CD14-positive monocyte (primary cell): ENCODE measurements around the gene RTL1. TPM values are rescaled to one million over a fixed set of nuclear protein-coding genes. Genes with fewer than 3 reads are reported as not detected.

Experiments
- DNase-seq, 3 donors: peaks; one replicate each; pipeline ENCODE4 v3.0.0-alpha.2; 2011 to 2022
- H2AFZ ChIP-seq: 2 replicates; pipeline ENCODE4 v1.6.0; 2012; ENCODE audit warnings: mild to moderate bottlenecking, low read depth, low read length, inconsistent platforms; ENCODE audit not compliant: insufficient read depth, poor library complexity, severe bottlenecking
- H3K27ac ChIP-seq, 2 donors: 1 replicate in 1 of 2; 2 replicates in 1 of 2; pipeline ENCODE4 v1.5.1; 2012 to 2013; ENCODE audit warnings: low read length in 2 of 2, control low read depth in 1 of 2, inconsistent platforms in 1 of 2, low read depth in 1 of 2, mild to moderate bottlenecking in 1 of 2
- H3K27me3 ChIP-seq, 2 donors: one replicate each; pipeline versions ENCODE4 v1.6.0 to v1.6.1; 2011 to 2013; ENCODE audit warnings: low read length in 2 of 2; ENCODE audit not compliant: control insufficient read depth in 2 of 2, insufficient read depth in 2 of 2
- H3K36me3 ChIP-seq, 2 donors: replicated peaks in 1 of 2; 1 replicate in 1 of 2; 2 replicates in 1 of 2; pipeline versions ENCODE4 v1.5.1 to v1.6.1; 2012 to 2013; ENCODE audit warnings: low read length in 2 of 2, control low read depth in 1 of 2, inconsistent platforms in 1 of 2, mild to moderate bottlenecking in 1 of 2; ENCODE audit not compliant: insufficient read depth in 2 of 2, control insufficient read depth in 1 of 2
- H3K4me1 ChIP-seq, 2 donors: 1 replicate in 1 of 2; 2 replicates in 1 of 2; pipeline versions ENCODE4 v1.5.1 to v1.6.1; 2012 to 2013; ENCODE audit warnings: low read length in 2 of 2, control low read depth in 1 of 2, inconsistent platforms in 1 of 2, mild to moderate bottlenecking in 1 of 2, moderate library complexity in 1 of 2; ENCODE audit not compliant: insufficient read depth in 2 of 2, control insufficient read depth in 1 of 2
- H3K4me2 ChIP-seq: replicated peaks from 2 replicates; pipeline ENCODE3; 2012; ENCODE audit warnings: low read length, moderate library complexity, mild to moderate bottlenecking; ENCODE audit not compliant: poor library complexity, severe bottlenecking; ENCODE audit errors: extremely low read depth
- H3K4me3 ChIP-seq, 3 experiments: fragments of 200-600 bp in 1 of 3; sonication (generic) in 1 of 3; replicated peaks in 1 of 3; 1 replicate in 2 of 3; 2 replicates in 1 of 3; pipeline ENCODE4 v1.5.1; 2011 to 2013; ENCODE audit warnings: low read length in 3 of 3, mild to moderate bottlenecking in 3 of 3, control low read depth in 2 of 3, low read depth in 2 of 3, inconsistent platforms in 1 of 3, moderate library complexity in 1 of 3
- H3K79me2 ChIP-seq: 2 replicates; pipeline ENCODE4 v1.6.0; 2012; ENCODE audit warnings: mild to moderate bottlenecking, control low read depth, inconsistent platforms, low read length, moderate library complexity; ENCODE audit not compliant: insufficient read depth
- H3K9ac ChIP-seq: 2 replicates; pipeline ENCODE4 v1.6.0; 2017; ENCODE audit warnings: low read length, mild to moderate bottlenecking; ENCODE audit not compliant: insufficient read depth, poor library complexity, severe bottlenecking
- H3K9me3 ChIP-seq, 2 donors: replicated peaks in 1 of 2; 1 replicate in 1 of 2; 2 replicates in 1 of 2; pipeline versions ENCODE4 v1.5.1 to v1.6.1; 2012 to 2013; ENCODE audit warnings: low read length in 2 of 2, control low read depth in 1 of 2; ENCODE audit not compliant: control insufficient read depth in 1 of 2, insufficient read depth in 1 of 2
- H4K20me1 ChIP-seq: 2 replicates; pipeline ENCODE4 v1.6.0; 2012; ENCODE audit warnings: mild to moderate bottlenecking, low read length, control low read depth, moderate library complexity; ENCODE audit not compliant: insufficient read depth
- H3K27ac Mint-ChIP-seq, 7 donors: one replicate each; pipeline ENCODE4 v1.8.0; 2020; ENCODE audit warnings: mild to moderate bottlenecking in 7 of 7, mixed read lengths in 7 of 7, moderate library complexity in 6 of 7, inconsistent platforms in 2 of 7
- H3K27me3 Mint-ChIP-seq, 3 donors: one replicate each; pipeline ENCODE4 v1.8.0; 2021 to 2022; ENCODE audit warnings: low read depth in 3 of 3, mild to moderate bottlenecking in 3 of 3, mixed read lengths in 3 of 3, moderate library complexity in 3 of 3, inconsistent platforms in 1 of 3
- H3K36me3 Mint-ChIP-seq, 2 donors: one replicate each; pipeline ENCODE4 v1.8.0; 2020; ENCODE audit warnings: mixed read lengths in 2 of 2, inconsistent platforms in 1 of 2, mild to moderate bottlenecking in 1 of 2
- H3K4me1 Mint-ChIP-seq: one replicate; pipeline ENCODE4 v1.8.0; 2020; ENCODE audit warnings: mild to moderate bottlenecking, mixed read lengths
- H3K4me3 Mint-ChIP-seq, 2 donors: one replicate each; pipeline ENCODE4 v1.8.0; 2020; ENCODE audit warnings: mild to moderate bottlenecking in 2 of 2, mixed read lengths in 2 of 2, moderate library complexity in 1 of 2
- H3K9me3 Mint-ChIP-seq, 7 donors: one replicate each; pipeline ENCODE4 v1.8.0; 2020 to 2022; ENCODE audit warnings: mixed read lengths in 7 of 7, mild to moderate bottlenecking in 6 of 7, moderate library complexity in 6 of 7, inconsistent platforms in 2 of 7
- WGBS: methylation state at CpG from one replicate; pipeline ENCODE4 v1.1.5; 2013; ENCODE audit warnings: missing lambda C conversion rate; ENCODE audit not compliant: insufficient coverage; 5-methylcytosine and 5-hydroxymethylcytosine counted together
- intact Hi-C, 2 donors: fragments of 100-400 bp; cut with micrococcal nuclease; formaldehyde crosslinking; loops; one replicate each; pipeline versions ENCODE4 v1.15.0 to v1.15.1; 2023
- polyA plus RNA-seq, 3 donors: library from polyadenylated mRNA; depleted of rRNA in 1 of 3; unstranded in 2 of 3; stranded (reverse) in 1 of 3; fragments of 300-500 nt in 2 of 3; fragments of >200 nt in 1 of 3; fragmentation: Illumina TruSeq in 2 of 3; gene quantifications; 1 replicate in 2 of 3; 2 replicates in 1 of 3; pipeline ENCODE4 v1.2.3, GENCODE V29; 2012 to 2021
- TF ChIP-seq, protein P1 (sequence below): fragments of 200-600 bp; IDR thresholded peaks from one replicate; pipeline ENCODE4 v1.8.0; 2022; ENCODE audit warnings: antibody characterized with exemption, mild to moderate bottlenecking

RTL1 gene
- polyA plus RNA-seq, 3 donors: not detected

DNA sequence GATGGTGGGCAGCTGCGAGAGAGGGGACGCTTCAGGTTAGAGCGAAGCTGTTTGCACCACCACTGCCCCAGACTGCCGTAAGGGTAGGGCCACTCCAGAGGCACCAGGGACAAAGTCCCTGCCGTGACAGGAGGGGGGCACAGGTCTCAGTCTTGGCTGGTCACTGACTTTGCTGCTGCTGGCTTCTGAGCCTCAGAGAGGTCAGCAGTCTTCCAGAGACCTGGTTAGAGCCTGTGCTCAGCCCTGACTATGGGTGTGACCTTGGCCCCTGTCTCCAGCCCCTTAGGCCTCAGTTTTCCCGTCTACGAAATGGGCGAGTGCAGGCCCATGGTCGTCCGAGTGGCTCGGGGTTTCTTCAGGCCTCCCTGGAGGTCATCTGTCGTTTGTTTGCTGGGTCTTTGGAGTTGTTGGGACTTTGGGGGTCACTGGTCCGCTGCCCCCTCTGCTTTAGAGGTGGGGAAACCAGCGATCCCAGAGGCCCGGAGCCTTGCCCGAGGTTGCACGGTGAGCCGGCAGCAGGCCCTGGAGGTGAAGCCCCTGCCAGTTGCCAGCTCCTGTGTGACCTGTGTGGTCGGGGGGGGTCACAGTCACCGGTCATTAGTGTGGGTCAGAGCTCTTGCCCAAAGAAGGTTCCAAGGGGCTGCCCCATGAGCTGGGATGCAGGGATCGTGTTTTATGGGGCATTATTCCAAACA is 62.3 kb downstream of the RTL1 start:
- TF ChIP-seq, protein P1, sequence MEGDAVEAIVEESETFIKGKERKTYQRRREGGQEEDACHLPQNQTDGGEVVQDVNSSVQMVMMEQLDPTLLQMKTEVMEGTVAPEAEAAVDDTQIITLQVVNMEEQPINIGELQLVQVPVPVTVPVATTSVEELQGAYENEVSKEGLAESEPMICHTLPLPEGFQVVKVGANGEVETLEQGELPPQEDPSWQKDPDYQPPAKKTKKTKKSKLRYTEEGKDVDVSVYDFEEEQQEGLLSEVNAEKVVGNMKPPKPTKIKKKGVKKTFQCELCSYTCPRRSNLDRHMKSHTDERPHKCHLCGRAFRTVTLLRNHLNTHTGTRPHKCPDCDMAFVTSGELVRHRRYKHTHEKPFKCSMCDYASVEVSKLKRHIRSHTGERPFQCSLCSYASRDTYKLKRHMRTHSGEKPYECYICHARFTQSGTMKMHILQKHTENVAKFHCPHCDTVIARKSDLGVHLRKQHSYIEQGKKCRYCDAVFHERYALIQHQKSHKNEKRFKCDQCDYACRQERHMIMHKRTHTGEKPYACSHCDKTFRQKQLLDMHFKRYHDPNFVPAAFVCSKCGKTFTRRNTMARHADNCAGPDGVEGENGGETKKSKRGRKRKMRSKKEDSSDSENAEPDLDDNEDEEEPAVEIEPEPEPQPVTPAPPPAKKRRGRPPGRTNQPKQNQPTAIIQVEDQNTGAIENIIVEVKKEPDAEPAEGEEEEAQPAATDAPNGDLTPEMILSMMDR: no peak
- no peak overlapping the region for H3K4me2 ChIP-seq
- intact Hi-C loops: no loop called here
- no peaks in the 10 kb centered on the region for H3K4me1 ChIP-seq
- no peaks in the 10 kb centered on the region for H4K20me1 ChIP-seq
- H3K9me3 ChIP-seq: no peaks in the 10 kb centered on the region
- Mint-ChIP-seq H3K4me1 (no peaks in the 10 kb centered on the region), H3K27ac (no peak overlapping the region), H3K27me3 (peaks cover 0 to 3% (median 1%) of the 10 kb centered on the region in 3 donors), H3K4me3 (no peak overlapping the region), H3K36me3 (no peaks in the 10 kb centered on the region), H3K9me3 (peaks cover 0 to 1% (median 0%) of the 10 kb centered on the region in 7 donors)
- H3K36me3 ChIP-seq: no peaks in the 10 kb centered on the region
- no peaks in the 10 kb centered on the region for H3K27me3 ChIP-seq
- no peaks in the 10 kb centered on the region for H3K79me2 ChIP-seq
- DNase-seq: no peak
- no peak overlapping the region for H2AFZ ChIP-seq
- H3K27ac ChIP-seq: no peak overlapping the region
- no peak overlapping the region for H3K9ac ChIP-seq
- 95% methylated on average over 21 of the region's 21 CpGs for WGBS
- no peak overlapping the region for H3K4me3 ChIP-seq

DNA sequence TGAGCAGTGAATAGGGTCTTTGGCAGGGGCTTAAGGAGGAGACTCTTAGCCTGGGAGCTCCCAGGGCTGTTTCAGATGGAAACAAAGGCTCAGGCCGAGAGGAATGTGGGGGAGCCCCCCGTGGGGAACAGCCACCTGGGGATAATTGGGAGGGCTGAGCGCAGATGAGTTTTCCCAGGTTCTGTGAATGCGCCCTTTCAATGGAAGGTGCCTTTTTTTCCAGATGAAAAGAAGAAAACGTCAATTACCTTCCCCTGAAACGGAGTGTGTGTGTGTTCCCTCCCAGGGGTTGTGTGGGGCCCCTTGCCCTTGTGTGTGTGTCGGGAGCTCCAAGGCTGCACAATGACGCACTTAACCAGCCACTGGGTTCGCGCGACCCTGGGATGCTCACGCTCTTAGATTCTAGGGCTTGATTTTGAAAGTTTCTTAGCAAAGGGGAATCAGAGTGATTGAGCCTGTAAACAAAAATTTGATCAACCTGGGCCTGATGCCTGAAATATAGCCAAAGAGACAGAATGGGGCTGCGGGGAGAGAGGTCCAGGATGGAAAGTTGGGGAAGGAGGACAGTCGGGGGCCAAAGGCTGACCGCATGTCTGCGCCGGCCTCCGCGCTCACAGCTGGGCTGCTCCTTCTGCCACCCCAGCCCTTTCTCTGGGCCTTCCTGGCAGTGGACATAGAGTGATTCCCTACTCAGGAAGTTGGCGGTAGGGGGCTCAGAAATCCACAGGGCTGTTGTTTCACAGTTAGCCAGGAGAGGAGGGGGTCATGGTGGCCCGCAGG is 63.0 kb downstream of the RTL1 start:
- Mint-ChIP-seq H3K9me3 (peaks cover 0 to 1% (median 0%) of the 10 kb centered on the region in 7 donors), H3K4me3 (no peak overlapping the region), H3K4me1 (no peaks in the 10 kb centered on the region), H3K27ac (no peak overlapping the region), H3K36me3 (no peaks in the 10 kb centered on the region), H3K27me3 (peaks cover 0 to 3% (median 3%) of the 10 kb centered on the region in 3 donors)
- Histone ChIP-seq H3K79me2 (no peaks in the 10 kb centered on the region), H3K4me1 (no peaks in the 10 kb centered on the region), H3K36me3 (no peaks in the 10 kb centered on the region), H3K9me3 (no peaks in the 10 kb centered on the region), H4K20me1 (no peaks in the 10 kb centered on the region), H3K4me3 (no peak overlapping the region), H3K9ac (no peak overlapping the region), H3K4me2 (no peak overlapping the region), H3K27me3 (no peaks in the 10 kb centered on the region), H3K27ac (no peak overlapping the region), H2AFZ (no peak overlapping the region)
- 95% methylated on average over 21 of the region's 21 CpGs for WGBS
- intact Hi-C loops: no loop called here
- no peak for DNase-seq
- TF ChIP-seq, protein P1: no peak
